Fibroblast of skin of left biceps (primary cell): ENCODE measurements around the gene SFRP5.

Experiments
- DNase-seq, 2 experiments: peaks; one replicate each; pipeline ENCODE4 v3.0.0-alpha.2; 2013; ENCODE audit warnings: low read depth in 2 of 2

Gene SFRP5

GRCh38 chr10:97771913-97772823 is at the start of gene SFRP5:
TSS of gene SFRP5 (minus strand) at chr10:97771999. CDS start at chr10:97771833, 166 bp downstream.
- no peak for DNase-seq

- no peak for DNase-seq
Observed at GRCh38 chr10:97820096-97820704, 48.4 kb upstream of the SFRP5 start.

- DNase-seq: no peak
Observed at GRCh38 chr10:97818572-97818971, 46.8 kb upstream of the SFRP5 start.

- no peak for DNase-seq
Observed at GRCh38 chr10:97816609-97817008, 44.8 kb upstream of the SFRP5 start.

DNA sequence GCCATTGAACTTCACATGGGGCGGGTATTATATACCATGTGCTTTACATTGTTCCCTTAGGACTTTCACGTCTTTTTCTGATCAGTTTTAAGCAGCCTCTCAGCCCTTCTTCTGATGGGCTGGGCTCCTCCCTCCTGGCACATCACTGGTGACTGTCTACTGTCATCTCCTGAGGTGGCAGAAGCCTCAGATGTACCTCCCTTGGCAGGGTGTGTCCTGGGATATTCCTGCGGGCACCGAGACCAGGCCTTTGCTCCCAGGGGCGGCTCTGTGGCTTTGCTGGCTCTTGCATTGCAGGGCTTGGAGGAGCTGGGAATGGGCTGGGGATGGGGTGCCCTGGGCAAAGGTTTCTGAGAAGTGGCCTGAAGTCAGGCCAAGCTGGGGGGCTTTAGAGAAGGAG is 43.2 kb upstream of the SFRP5 start:
- no peak for DNase-seq

- DNase-seq: no peak
Observed at GRCh38 chr10:97813311-97813710, 41.5 kb upstream of the SFRP5 start.

DNA sequence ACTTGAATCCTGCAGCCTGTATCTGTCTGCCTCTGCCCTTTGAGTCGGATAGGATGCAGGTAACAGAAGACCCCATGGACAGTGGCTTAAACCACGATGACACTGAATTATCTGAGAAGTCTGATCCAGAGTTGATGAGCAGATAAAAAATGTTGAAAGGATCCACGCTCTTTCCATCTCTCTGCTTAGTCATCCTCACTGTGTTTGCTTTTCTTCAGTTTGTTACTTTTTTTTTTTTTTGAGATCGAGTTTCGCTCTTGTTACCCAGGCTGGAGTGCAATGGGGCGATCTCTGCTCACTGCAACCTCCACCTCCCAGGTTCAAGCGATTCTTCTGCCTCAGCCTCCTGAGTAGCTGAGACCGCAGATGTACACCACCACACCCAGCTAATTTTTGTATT is 40.9 kb upstream of the SFRP5 start:
- DNase-seq: no peak

GRCh38 chr10:97811958-97812357 is 40.2 kb upstream of the SFRP5 start:
- no peak for DNase-seq

DNA sequence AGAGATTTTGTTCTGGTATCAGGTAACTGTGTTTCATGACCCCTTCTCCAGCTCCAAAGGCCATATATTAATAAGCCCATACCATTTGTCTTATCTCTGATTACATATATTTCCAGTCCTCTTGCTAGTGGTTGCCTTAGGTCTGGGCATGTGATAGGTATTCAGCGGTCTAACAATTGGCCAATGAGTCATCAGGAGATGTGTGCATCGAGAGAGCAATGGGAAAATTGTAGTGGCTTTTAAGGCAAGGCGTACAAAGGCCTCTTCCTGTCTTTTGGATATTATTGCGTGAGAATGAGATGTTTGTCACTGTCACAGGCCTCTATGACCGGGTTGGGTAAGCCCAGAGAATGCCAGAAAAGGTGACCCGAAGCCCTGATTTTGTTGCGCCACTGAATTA is 38.6 kb upstream of the SFRP5 start:
- no peak for DNase-seq

DNA sequence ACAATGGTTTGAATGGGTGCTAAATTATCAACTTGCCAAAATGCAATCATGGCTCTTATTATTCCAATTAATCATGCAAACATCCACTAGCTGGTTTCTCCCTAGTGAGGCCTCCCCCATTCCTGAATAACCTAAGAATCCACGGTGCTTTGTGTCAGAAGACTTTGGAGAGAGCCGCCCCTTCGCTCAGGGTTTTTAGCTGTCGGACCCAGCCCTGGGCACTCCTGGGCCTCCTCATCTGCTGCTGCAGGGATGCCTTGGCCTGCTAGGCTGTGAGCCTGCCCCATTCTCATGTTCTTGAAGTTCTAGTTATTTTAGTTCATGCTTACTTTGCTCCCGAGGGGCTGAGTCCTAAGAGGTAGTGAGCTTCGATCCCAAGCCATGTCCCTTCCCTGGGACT is 34.1 kb upstream of the SFRP5 start:
- DNase-seq: no peak

DNA sequence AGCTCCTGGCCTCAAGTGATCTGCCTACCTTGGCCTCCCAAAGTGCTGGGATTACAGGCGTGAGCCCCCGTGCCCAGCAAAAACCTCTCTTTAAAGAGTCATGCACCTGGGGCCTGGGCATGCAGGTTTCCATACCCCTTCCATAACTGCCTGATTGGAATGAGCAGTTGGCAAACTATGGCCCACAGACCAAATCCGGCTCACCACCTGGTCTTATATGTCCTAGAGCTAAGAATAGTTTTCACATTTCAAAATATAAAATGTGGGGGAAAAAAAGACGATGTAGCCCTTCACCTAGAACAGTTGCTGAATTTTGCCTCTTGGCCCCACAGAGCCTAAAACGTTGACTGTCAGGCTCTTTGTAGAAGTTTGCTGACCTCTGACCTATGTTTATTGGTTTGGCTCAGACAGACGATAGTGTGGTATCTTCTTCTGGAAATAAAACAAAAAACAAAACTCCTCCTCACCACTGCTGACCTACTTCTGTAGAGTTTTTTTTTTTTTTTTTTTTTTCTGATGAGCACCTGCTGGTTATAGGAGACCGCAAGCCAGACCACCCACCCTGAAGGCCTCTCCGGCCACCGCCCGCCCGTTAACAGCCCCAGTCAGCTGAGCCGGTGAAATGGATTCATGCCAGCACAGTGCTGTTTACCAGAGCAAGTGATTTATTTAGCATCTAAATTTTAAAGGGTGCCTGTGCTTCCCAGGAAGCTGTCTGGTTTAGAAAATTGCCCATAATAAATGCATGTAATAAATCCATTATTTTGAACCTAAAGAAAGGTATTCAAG is 33.5 kb upstream of the SFRP5 start:
- DNase-seq: no peak

- DNase-seq: no peak
Observed at GRCh38 chr10:97801422-97801821, 29.6 kb upstream of the SFRP5 start.

DNA sequence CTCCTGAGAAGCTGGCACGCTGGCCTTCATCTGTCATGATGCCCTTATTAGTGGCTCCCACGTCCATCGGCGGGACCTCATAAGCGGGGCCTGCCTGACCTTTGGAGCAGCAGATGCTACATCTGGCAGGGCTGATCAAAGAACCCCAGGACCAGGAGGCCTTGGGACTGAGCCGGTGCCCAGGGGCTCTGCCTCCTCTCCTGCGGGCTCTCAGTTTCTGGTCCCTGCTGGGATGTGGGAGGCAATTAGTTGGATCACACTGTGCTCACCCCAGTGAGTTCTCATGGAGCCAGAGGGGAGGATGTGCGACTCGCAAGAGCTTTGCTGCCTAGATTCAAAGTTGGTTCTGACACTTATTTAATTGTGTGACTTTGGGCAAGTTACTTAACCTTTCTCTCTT is 28.7 kb upstream of the SFRP5 start:
- DNase-seq: no peak

DNA sequence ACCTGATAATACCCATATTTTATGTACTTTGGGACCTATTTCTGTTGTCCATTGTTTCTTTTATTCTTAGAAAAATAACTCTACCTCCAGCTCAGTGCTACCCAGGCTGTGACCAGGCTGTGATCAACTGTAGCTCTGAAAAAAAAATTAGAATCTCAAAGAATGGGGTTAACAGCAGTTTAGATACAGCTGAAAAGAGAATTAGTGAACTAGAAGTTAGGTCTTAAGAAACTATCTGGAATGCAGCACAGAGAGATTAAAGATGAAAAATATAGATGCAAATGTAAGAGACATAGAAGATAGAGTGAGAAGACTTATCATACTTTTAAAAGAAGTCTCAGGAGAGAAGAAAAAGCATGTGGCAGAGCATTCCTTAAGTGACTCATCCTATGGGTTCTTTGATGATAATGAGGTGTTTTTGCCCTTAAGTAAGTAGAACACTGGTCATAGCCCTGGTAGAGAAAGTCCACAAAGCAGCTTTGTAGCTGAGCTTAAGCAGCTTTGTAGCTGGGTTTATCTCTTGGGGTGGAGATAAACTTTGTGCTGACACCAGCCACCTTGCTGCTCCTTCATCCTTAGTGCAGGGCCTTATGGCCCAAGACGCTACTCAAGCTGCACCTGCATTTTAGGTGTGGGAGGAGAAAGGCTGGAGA is 27.3 kb upstream of the SFRP5 start:
- DNase-seq: no peak

- DNase-seq: no peak
Observed at GRCh38 chr10:97796651-97797050, 24.9 kb upstream of the SFRP5 start.

DNA sequence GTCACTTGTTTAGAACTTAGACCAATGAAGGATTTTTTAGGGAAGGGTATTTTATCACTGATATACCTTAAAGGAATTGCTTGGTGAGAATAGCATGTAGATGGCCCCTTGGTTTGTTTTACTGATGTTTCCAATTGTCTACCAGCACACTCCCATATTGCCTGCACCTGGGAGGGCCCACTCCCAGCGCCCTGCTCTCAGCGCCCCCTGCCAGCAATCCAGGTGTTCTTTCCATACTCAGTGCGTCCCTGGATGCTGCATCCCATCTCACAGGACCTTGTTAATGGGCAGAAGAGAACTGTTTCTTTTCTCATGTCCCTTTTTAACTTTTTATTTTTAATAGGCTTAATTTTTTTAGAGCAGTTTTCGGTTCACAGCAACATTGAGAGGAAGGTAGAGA is 24.1 kb upstream of the SFRP5 start:
- no peak for DNase-seq

- DNase-seq: peak in 1 of 2 experiments; percentile 4
Observed at GRCh38 chr10:97791824-97792721, 20.3 kb upstream of the SFRP5 start.

DNA sequence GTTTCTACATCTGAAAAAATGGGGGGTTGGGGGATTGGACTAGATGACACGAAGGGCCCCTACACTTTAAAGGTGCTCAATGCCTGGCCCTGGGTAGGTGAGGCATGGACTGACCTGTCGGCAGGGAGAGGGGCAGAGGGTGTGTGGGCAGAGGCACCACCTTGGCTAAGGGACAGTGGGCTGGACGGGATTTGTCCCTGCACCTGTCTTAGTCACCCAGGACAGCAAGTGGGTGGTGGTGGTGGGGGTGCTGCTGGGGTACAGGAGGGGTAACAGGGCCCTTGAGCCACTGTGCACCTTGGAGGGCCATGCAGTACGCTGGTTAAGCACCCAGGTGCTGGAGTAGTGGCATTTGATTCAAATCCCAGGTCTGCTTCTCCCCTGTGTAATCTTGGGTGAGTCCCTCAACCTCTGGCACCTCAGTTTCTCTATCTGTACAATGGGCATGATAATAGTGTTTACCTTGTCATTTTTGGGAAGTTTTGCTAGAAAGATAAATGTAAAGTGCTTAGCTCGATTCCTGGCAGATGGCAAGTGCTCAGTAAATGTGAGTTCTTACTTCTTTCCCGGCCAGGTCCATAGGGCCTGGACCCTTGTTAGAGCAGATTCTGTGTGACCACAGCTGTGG is 18.1 kb upstream of the SFRP5 start:
- DNase-seq: no peak

DNA sequence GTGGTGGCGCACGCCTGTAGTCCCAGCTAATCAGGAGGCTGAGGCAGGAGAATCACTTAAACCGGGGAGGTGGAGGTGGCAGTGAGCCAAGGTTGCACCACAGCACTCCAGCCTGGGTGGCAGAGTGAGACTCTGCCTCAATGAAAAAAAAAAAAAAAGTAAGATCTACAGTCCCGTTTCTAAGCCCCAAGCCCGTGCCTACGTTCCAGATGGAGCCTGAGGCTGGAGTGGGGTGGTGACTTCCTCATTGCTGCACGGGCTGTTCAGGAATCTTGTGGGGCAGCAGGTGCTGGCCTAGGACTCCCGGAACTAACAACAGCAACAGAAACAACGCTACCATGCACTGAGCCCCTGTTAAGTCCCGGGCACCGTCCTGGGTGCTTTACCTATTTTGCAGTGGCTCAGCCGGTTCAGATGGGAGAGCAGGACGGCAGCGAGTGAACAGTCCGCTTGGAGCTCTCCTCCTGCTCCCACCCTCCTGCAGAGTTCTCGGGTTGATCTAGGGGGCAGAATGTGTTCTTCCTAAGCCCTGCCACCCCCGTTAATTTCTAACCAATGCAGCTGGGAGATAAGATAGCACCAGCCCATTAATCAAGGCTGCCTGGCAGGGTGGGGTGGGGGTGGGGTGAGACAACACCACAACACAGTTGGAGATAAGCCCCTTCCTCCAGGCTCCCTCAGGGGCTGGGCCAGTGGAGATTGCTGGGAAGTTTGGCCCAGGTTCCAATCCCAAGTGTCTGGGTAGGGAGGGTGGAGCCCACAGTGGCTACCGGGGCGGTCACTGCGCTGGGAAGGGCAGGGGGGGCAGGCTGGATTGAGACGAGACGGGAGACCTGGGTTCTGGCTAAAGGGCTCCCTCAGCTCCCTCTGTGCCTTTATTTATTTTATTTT is 17.0 kb upstream of the SFRP5 start:
- no peak for DNase-seq
